Kidney (tissue), 14 donors: ENCODE measurements around the gene QSOX1. TPM values are rescaled to one million over a fixed set of nuclear protein-coding genes. Genes with fewer than 3 reads are reported as not detected.

Source experiments
- DNase-seq, 5 donors: peaks; one replicate each; pipeline ENCODE4 v3.0.0-alpha.2; 2013 to 2020
- FAIRE-seq: peaks from 2 replicates; lab custom pipeline; 2012; peaks lifted over from hg19 to GRCh38; lab: Jason Lieb, UNC
- H3K27ac ChIP-seq, 2 donors: one replicate each; pipeline ENCODE4 v1.7.0; 2013; ENCODE audit warnings: low read depth in 2 of 2, low read length in 2 of 2, inconsistent platforms in 1 of 2
- H3K27me3 ChIP-seq: one replicate; pipeline ENCODE4 v1.7.1; 2013; ENCODE audit warnings: low read length, inconsistent platforms; ENCODE audit not compliant: control insufficient read depth, insufficient read depth
- H3K36me3 ChIP-seq, 3 donors: one replicate each; pipeline versions ENCODE4 v1.7.0 to v1.7.1; 2013; ENCODE audit warnings: low read length in 3 of 3, control low read depth in 1 of 3, inconsistent platforms in 1 of 3; ENCODE audit not compliant: insufficient read depth in 3 of 3, control insufficient read depth in 2 of 3
- H3K4me1 ChIP-seq, 3 donors: one replicate each; pipeline versions ENCODE4 v1.7.0 to v1.7.1; 2013; ENCODE audit warnings: low read length in 3 of 3, inconsistent platforms in 1 of 3, low read depth in 1 of 3; ENCODE audit not compliant: control insufficient read depth in 2 of 3, insufficient read depth in 2 of 3
- H3K4me3 ChIP-seq, 3 donors: one replicate each; pipeline versions ENCODE4 v1.7.0 to v1.8.1; 2013; ENCODE audit warnings: low read length in 3 of 3, control low read depth in 1 of 3, inconsistent platforms in 1 of 3
- H3K9ac ChIP-seq, 3 donors: one replicate each; pipeline versions ENCODE4 v1.7.0 to v1.7.1; 2013; ENCODE audit warnings: low read length in 3 of 3, control low read depth in 1 of 3, inconsistent platforms in 1 of 3
- H3K9me3 ChIP-seq, 3 donors: one replicate each; pipeline versions ENCODE4 v1.7.0 to v1.7.1; 2013; ENCODE audit warnings: low read length in 3 of 3, control low read depth in 1 of 3, inconsistent platforms in 1 of 3; ENCODE audit not compliant: control insufficient read depth in 2 of 3, insufficient read depth in 1 of 3
- CTCF ChIP-seq: IDR thresholded peaks from 3 replicates; pipeline ENCODE4 v1.5.1; 2012; ENCODE audit warnings: mild to moderate bottlenecking, moderate library complexity, borderline replicate concordance; ENCODE audit not compliant: insufficient read depth; ENCODE audit errors: extremely low read depth
- intact Hi-C: fragments of 100-400 bp; cut with DNase I; formaldehyde crosslinking; loops from one replicate; pipeline ENCODE4 v1.11.1; 2022
- polyA plus RNA-seq: library from polyadenylated mRNA; stranded (reverse); fragments of 350-450 nt; fragmentation: Illumina TruSeq; extraction: RNeasy Lipid Tissue Mini Kit (QIAGEN cat#74804); gene quantifications from one replicate; pipeline ENCODE4 v1.2.3, GENCODE V29; 2014; ENCODE audit warnings: low read depth, low replicate concordance; ENCODE audit not compliant: insufficient read depth
- total RNA-seq: library from RNA; stranded (reverse); fragmentation: NEBNext Ultra II Directional; extraction: Animal tissue kit (Norgen Biotek cat#: 25700); gene quantifications from one replicate; pipeline ENCODE4 v1.2.1, GENCODE V29; 2021
- donor health status: control.
- donor health status: control.
- donor health status: control.
- donor health status: control.
- donor health status: control.
- donor health status: DM: yes; HTN: yes; CAD: no.
- donor health status: Normal renal cell carcinoma (clear cell type).

Gene QSOX1
- total and polyA plus RNA-seq, 2 donors from 2014 or later: 94.5 to 111 TPM

- Histone ChIP-seq H3K9ac (no peak overlapping the region), H3K36me3 (no peaks in the 10 kb centered on the region), H3K4me3 (no peak overlapping the region), H3K27ac (no peak overlapping the region), H3K9me3 (no peaks in the 10 kb centered on the region), H3K4me1 (no peaks in the 10 kb centered on the region), H3K27me3 (no peaks in the 10 kb centered on the region)
- no peak for TF ChIP-seq CTCF
- intact Hi-C loops: loop anchor here (10.0 kb wide), 1 partner anchor 224 kb away; no protein-coding TSS in a partner anchor
- FAIRE-seq (no peak), DNase-seq (no peak)
Measured at GRCh38 chr1:180250499-180250770, 95.8 kb downstream of the QSOX1 start.

DNA sequence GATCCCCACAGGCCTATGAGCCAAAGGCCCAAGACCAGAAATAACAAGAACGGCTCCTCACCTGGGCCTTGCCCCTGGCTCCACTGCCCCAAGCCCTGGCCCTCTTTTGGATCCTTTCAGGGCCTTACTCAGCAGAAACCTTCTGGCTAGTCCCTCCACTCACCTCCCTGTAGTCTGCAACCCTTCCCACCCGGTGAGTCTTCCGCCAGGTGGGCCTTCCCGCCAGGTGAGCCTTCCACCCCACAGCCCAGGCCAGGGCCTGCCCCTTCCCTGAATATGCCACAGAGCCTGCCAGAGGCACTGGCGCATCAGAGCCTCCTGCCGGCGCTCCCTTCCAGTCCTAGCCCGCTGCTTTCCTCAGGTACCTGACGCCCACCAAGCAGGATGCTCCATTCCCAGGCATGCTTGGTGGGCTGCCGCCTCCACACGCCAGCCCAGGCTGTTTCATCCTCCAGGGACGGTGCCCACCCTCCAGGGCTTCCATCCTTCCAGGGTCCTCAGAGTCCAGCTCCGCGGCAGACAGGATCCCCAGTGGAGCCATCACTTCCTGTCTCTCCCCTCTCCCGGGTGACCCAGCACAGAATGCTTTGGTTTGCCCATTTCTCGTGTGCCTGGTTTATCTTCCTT lies 96.3 kb downstream of the QSOX1 start:
- H3K27ac ChIP-seq: no peak overlapping the region
- no peak overlapping the region for H3K9ac ChIP-seq
- TF ChIP-seq CTCF: no peak
- FAIRE-seq: no peak
- H3K4me3 ChIP-seq: no peak overlapping the region
- DNase-seq: no peak
- H3K4me1 ChIP-seq: no peaks in the 10 kb centered on the region
- intact Hi-C loops: loop anchor here (10.0 kb wide), 1 partner anchor 224 kb away; no protein-coding TSS in a partner anchor
- H3K27me3 ChIP-seq: no peaks in the 10 kb centered on the region
- H3K36me3 ChIP-seq: no peaks in the 10 kb centered on the region
- no peaks in the 10 kb centered on the region for H3K9me3 ChIP-seq

GRCh38 chr1:180251526-180252305 lies 97.0 kb downstream of the QSOX1 start:
- H3K36me3 ChIP-seq: no peaks in the 10 kb centered on the region
- no peak overlapping the region for H3K27ac ChIP-seq
- H3K27me3 ChIP-seq: no peaks in the 10 kb centered on the region
- FAIRE-seq (no peak), DNase-seq (no peak)
- H3K9me3 ChIP-seq: no peaks in the 10 kb centered on the region
- TF ChIP-seq CTCF: no peak
- H3K9ac ChIP-seq: no peak overlapping the region
- intact Hi-C loops: loop anchor here (10.0 kb wide), 1 partner anchor 223 kb away; no protein-coding TSS in a partner anchor
- no peak overlapping the region for H3K4me3 ChIP-seq
- peaks cover 0 to 5% (median 0%) of the 10 kb centered on the region in 3 donors for H3K4me1 ChIP-seq
